Kidney (tissue), 14 donors: Measurements from ENCODE around the gene LRFN4. TPM values are rescaled to one million over a fixed set of nuclear protein-coding genes. Genes with fewer than 3 reads are reported as not detected.
A peak's percentile ranks its signal among the peaks of the same experiment; 100 is the strongest.

Experiments used
- DNase-seq, 5 donors: peaks; one replicate each; pipeline ENCODE4 v3.0.0-alpha.2; 2013 to 2020
- FAIRE-seq: peaks from 2 replicates; lab custom pipeline; 2012; peaks lifted over from hg19 to GRCh38; lab: Jason Lieb, UNC
- H3K27ac ChIP-seq, 2 donors: one replicate each; pipeline ENCODE4 v1.7.0; 2013; ENCODE audit warnings: low read depth in 2 of 2, low read length in 2 of 2, inconsistent platforms in 1 of 2
- H3K27me3 ChIP-seq: one replicate; pipeline ENCODE4 v1.7.1; 2013; ENCODE audit warnings: low read length, inconsistent platforms; ENCODE audit not compliant: control insufficient read depth, insufficient read depth
- H3K36me3 ChIP-seq, 3 donors: one replicate each; pipeline versions ENCODE4 v1.7.0 to v1.7.1; 2013; ENCODE audit warnings: low read length in 3 of 3, control low read depth in 1 of 3, inconsistent platforms in 1 of 3; ENCODE audit not compliant: insufficient read depth in 3 of 3, control insufficient read depth in 2 of 3
- H3K4me1 ChIP-seq, 3 donors: one replicate each; pipeline versions ENCODE4 v1.7.0 to v1.7.1; 2013; ENCODE audit warnings: low read length in 3 of 3, inconsistent platforms in 1 of 3, low read depth in 1 of 3; ENCODE audit not compliant: control insufficient read depth in 2 of 3, insufficient read depth in 2 of 3
- H3K4me3 ChIP-seq, 3 donors: one replicate each; pipeline versions ENCODE4 v1.7.0 to v1.8.1; 2013; ENCODE audit warnings: low read length in 3 of 3, control low read depth in 1 of 3, inconsistent platforms in 1 of 3
- H3K9ac ChIP-seq, 3 donors: one replicate each; pipeline versions ENCODE4 v1.7.0 to v1.7.1; 2013; ENCODE audit warnings: low read length in 3 of 3, control low read depth in 1 of 3, inconsistent platforms in 1 of 3
- H3K9me3 ChIP-seq, 3 donors: one replicate each; pipeline versions ENCODE4 v1.7.0 to v1.7.1; 2013; ENCODE audit warnings: low read length in 3 of 3, control low read depth in 1 of 3, inconsistent platforms in 1 of 3; ENCODE audit not compliant: control insufficient read depth in 2 of 3, insufficient read depth in 1 of 3
- intact Hi-C: fragments of 100-400 bp; cut with DNase I; formaldehyde crosslinking; loops from one replicate; pipeline ENCODE4 v1.11.1; 2022
- polyA plus RNA-seq: library from polyadenylated mRNA; stranded (reverse); fragments of 350-450 nt; fragmentation: Illumina TruSeq; extraction: RNeasy Lipid Tissue Mini Kit (QIAGEN cat#74804); gene quantifications from one replicate; pipeline ENCODE4 v1.2.3, GENCODE V29; 2014; ENCODE audit warnings: low read depth, low replicate concordance; ENCODE audit not compliant: insufficient read depth
- total RNA-seq: library from RNA; stranded (reverse); fragmentation: NEBNext Ultra II Directional; extraction: Animal tissue kit (Norgen Biotek cat#: 25700); gene quantifications from one replicate; pipeline ENCODE4 v1.2.1, GENCODE V29; 2021
- TF ChIP-seq, protein P1 (sequence below): IDR thresholded peaks from 3 replicates; pipeline ENCODE4 v1.5.1; 2012; ENCODE audit warnings: mild to moderate bottlenecking, moderate library complexity, borderline replicate concordance; ENCODE audit not compliant: insufficient read depth; ENCODE audit errors: extremely low read depth
- donor health status: control.
- donor health status: control.
- donor health status: control.
- donor health status: control.
- donor health status: control.
- donor health status: DM: yes; HTN: yes; CAD: no.
- donor health status: Normal renal cell carcinoma (clear cell type).

The LRFN4 gene
- total and polyA plus RNA-seq, 2 donors from 2014 or later = 6.8 to 22.3 TPM

DNA sequence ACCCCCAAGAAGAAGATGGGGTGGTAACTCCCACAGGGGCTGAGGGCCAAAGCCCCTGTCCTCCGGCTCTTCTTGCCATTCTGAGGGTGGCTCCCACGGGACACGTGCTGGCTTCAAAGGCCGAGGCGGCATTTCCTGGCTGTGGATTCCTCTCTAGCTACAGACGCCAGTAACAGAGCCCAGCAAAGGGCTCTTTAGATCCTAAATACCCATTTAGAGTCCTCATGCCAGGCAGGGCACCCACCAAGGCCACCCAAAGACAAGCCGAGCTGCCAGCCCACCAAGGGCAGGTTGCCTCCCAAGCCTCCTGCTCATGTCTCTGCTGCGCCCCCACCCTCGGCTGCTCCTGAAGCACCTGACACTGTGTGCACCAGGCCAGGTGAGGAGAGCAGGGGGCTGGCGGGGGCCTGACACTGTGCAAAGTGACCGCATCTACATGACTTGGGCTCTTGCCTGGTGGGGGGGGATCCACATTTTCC is 5.7 kb downstream of the LRFN4 start:
- H3K4me1 ChIP-seq = no peaks in the 10 kb centered on the region
- H3K4me3 ChIP-seq = no peak overlapping the region
- H3K36me3 ChIP-seq = peaks cover 0 to 2% (median 0%) of the 10 kb centered on the region in 3 donors
- no peaks in the 10 kb centered on the region for H3K27me3 ChIP-seq
- no peak overlapping the region for H3K9ac ChIP-seq
- no peak for FAIRE-seq
- H3K27ac ChIP-seq = no peak overlapping the region
- DNase-seq = peak in 1 of 5 donors; percentile 63
- intact Hi-C loops = no loop called here
- H3K9me3 ChIP-seq = no peaks in the 10 kb centered on the region
- TF ChIP-seq, protein P1, sequence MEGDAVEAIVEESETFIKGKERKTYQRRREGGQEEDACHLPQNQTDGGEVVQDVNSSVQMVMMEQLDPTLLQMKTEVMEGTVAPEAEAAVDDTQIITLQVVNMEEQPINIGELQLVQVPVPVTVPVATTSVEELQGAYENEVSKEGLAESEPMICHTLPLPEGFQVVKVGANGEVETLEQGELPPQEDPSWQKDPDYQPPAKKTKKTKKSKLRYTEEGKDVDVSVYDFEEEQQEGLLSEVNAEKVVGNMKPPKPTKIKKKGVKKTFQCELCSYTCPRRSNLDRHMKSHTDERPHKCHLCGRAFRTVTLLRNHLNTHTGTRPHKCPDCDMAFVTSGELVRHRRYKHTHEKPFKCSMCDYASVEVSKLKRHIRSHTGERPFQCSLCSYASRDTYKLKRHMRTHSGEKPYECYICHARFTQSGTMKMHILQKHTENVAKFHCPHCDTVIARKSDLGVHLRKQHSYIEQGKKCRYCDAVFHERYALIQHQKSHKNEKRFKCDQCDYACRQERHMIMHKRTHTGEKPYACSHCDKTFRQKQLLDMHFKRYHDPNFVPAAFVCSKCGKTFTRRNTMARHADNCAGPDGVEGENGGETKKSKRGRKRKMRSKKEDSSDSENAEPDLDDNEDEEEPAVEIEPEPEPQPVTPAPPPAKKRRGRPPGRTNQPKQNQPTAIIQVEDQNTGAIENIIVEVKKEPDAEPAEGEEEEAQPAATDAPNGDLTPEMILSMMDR = no peak

DNA sequence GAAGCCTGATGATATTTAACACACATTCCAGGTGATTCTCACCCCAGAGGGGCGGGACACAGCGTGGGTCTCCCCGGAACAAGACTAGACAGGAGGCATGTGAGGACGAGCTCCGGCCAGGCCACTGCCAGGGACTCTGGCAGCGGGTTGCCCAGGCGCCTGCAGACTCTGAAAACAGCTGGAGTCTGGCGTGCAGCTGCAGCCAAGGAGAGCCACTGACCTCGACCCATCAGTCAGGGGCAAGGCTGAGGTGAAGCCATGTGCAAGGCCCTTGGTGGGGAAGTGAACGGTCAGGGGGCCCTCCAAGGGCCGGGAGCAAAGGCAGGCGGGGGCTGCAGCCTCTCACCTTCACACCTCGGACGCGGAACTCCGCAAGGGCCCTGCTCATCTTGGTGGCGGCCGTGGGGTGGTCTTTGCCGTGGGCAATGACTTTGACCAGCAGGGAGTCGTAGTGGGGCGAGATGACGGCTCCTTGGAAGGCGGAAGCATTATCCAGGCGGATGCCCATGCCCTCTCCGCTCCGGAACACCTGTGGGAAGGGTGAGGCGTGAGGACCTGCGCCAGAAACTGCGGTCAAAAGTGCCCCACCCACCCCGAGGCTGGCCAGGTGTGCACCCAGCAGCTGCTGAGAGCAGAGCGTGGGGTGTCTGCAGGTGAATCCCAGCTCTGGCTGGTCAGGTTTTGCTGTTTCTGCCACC is 6.7 kb downstream of the LRFN4 start:
- Histone ChIP-seq H3K36me3 (peaks cover 0 to 3% (median 0%) of the 10 kb centered on the region in 3 donors), H3K9ac (no peak overlapping the region), H3K27ac (no peak overlapping the region), H3K9me3 (no peaks in the 10 kb centered on the region), H3K27me3 (no peaks in the 10 kb centered on the region), H3K4me3 (no peak overlapping the region), H3K4me1 (no peaks in the 10 kb centered on the region)
- intact Hi-C loops = no loop called here
- DNase-seq (peak in 1 of 5 donors; percentile 75), FAIRE-seq (no peak)
- TF ChIP-seq, protein P1 = no peak

DNA sequence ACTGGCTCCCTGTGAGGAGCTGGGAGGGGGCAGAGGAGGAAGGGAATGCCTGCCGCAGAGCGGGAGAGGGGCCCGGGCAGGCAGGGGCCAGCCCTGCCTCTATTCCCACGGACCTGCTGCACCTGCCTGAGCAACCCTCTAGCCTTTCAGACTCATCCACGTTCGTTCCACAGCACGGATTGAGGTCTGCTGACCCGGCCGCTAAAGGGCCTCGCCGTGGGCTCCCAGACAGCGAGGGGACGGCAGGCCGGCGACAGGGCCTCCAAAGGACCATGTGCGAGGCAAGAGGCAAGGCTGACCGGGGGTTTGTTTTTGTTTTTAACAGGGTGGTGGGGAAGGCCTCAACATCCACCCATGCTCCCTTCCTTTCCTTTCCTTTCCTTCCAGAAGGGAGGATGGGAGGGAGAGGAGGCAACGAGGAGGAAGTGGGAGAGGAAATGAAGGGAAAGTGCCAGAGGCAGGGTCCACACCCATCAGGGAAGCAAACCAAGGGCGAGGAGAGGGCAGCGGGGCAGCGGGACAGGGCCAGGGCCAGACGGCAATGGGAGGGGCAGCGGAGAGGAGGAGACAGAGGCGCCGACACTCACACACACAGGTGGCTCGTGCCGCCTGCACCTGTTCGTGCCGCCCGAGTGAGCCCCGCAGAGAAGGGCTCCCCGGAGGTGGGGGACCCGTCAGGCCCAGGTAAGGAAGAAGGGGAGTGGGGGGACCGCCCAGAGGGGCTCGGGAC is 7.5 kb downstream of the LRFN4 start:
- Histone ChIP-seq H3K9ac (no peak overlapping the region), H3K4me3 (no peak overlapping the region), H3K27ac (no peak overlapping the region), H3K36me3 (peaks cover 0 to 3% (median 0%) of the 10 kb centered on the region in 3 donors), H3K27me3 (no peaks in the 10 kb centered on the region), H3K4me1 (no peaks in the 10 kb centered on the region), H3K9me3 (no peaks in the 10 kb centered on the region)
- intact Hi-C loops = no loop called here
- FAIRE-seq (no peak), DNase-seq (peak in 3 of 5 donors; percentile 38 to 69 (median 56))
- TF ChIP-seq, protein P1 = no peak
